ENCODE results near the gene SEMA4A. TPM values are rescaled to one million over a fixed set of nuclear protein-coding genes. Genes with fewer than 3 reads are reported as not detected.

The SEMA4A gene
- 10 to 100 TPM; 10.5 to 36.2 TPM for total RNA-seq

- DNase-seq (ENCODE audit: low spot score in 2 of 2) (no peak), ATAC-seq (no peak)
- no peaks in the 10 kb centered on the region for H3K36me3 Mint-ChIP-seq
- peak within 1 kb of the TSS; percentile 61 to 83 for H3K27ac Mint-ChIP-seq
- no peaks in the 10 kb centered on the region for H3K9me3 Mint-ChIP-seq
Measured at GRCh38 chr1:156153362-156153761, at the start of gene SEMA4A. SEMA4A (plus strand) TSS chr1:156153585; CDS start chr1:156154579, 994 bp downstream.

GRCh38 chr1:156104065-156104810 is 49.1 kb upstream of the SEMA4A start:
- DNase-seq (ENCODE audit: low spot score in 2 of 2) (peak in 1 of 2 donors; percentile 47), ATAC-seq (peak in 1 of 2 donors; percentile 14)
- Mint-ChIP-seq H3K27ac (peak overlapping the region; percentile 96 to 97), H3K36me3 (no peaks in the 10 kb centered on the region), H3K9me3 (no peaks in the 10 kb centered on the region)

- H3K27ac Mint-ChIP-seq = peak overlapping the region; percentile 96 to 97
- DNase-seq (ENCODE audit: low spot score in 2 of 2) = no peak
- H3K36me3 Mint-ChIP-seq = no peaks in the 10 kb centered on the region
- no peak for ATAC-seq
- no peaks in the 10 kb centered on the region for H3K9me3 Mint-ChIP-seq
Measured at GRCh38 chr1:156104861-156105832, 48.2 kb upstream of the SEMA4A start.

GRCh38 chr1:156106624-156107488 is 46.5 kb upstream of the SEMA4A start:
- H3K9me3 Mint-ChIP-seq = no peaks in the 10 kb centered on the region
- no peak for DNase-seq (ENCODE audit: low spot score in 2 of 2)
- no peaks in the 10 kb centered on the region for H3K36me3 Mint-ChIP-seq
- ATAC-seq = peak in 1 of 2 donors; percentile 23
- peak overlapping the region; percentile 93 to 96 for H3K27ac Mint-ChIP-seq

- Mint-ChIP-seq H3K9me3 (no peaks in the 10 kb centered on the region), H3K27ac (peak overlapping the region in 1 of 2 donors; percentile 96)
Measured at GRCh38 chr1:156108057-156108456, 45.3 kb upstream of the SEMA4A start.

GRCh38 chr1:156108664-156109241 is 44.6 kb upstream of the SEMA4A start:
- Mint-ChIP-seq H3K9me3 (no peaks in the 10 kb centered on the region), H3K27ac (no peak overlapping the region), H3K36me3 (no peaks in the 10 kb centered on the region)
- no peak for DNase-seq (ENCODE audit: low spot score in 2 of 2)
- ATAC-seq = no peak

More at GRCh38 chr1:156108057-156108456, 45.3 kb upstream of the SEMA4A start:
- no peak for DNase-seq (ENCODE audit: low spot score in 2 of 2)
- no peak for ATAC-seq
- H3K36me3 Mint-ChIP-seq = no peaks in the 10 kb centered on the region

- no peak for DNase-seq (ENCODE audit: low spot score in 2 of 2)
- H3K27ac Mint-ChIP-seq = no peak overlapping the region
- H3K9me3 Mint-ChIP-seq = no peaks in the 10 kb centered on the region
- ATAC-seq = no peak
- peaks cover 6 to 8% of the 10 kb centered on the region in 2 donors for H3K36me3 Mint-ChIP-seq
Measured at GRCh38 chr1:156110252-156110651, 43.1 kb upstream of the SEMA4A start.

GRCh38 chr1:156111355-156111962 is 41.9 kb upstream of the SEMA4A start:
- H3K9me3 Mint-ChIP-seq = no peaks in the 10 kb centered on the region
- ATAC-seq (no peak), DNase-seq (ENCODE audit: low spot score in 2 of 2) (no peak)
- H3K27ac Mint-ChIP-seq = no peak overlapping the region
- peaks cover 13 to 18% of the 10 kb centered on the region in 2 donors for H3K36me3 Mint-ChIP-seq

GRCh38 chr1:156112276-156113137 is 40.9 kb upstream of the SEMA4A start:
- peaks cover 16 to 20% of the 10 kb centered on the region in 2 donors for H3K36me3 Mint-ChIP-seq
- H3K27ac Mint-ChIP-seq = no peak overlapping the region
- H3K9me3 Mint-ChIP-seq = no peaks in the 10 kb centered on the region
- DNase-seq (ENCODE audit: low spot score in 2 of 2) = no peak
- no peak for ATAC-seq

- peak overlapping the region; percentile 92 for H3K27ac Mint-ChIP-seq
Measured at GRCh38 chr1:156113282-156113950, 40.0 kb upstream of the SEMA4A start.

GRCh38 chr1:156114101-156114918 is 39.1 kb upstream of the SEMA4A start, which contains the start of gene LMNA:
LMNA (plus strand) TSS chr1:156114711; CDS start chr1:156114919, 208 bp downstream.
- no peaks in the 10 kb centered on the region for H3K9me3 Mint-ChIP-seq
- DNase-seq (ENCODE audit: low spot score in 2 of 2) = peak; percentile 72 to 90
- peak; percentile 89 to 91 for ATAC-seq
- H3K36me3 Mint-ChIP-seq = peaks cover 20 to 25% of the 10 kb centered on the region in 2 donors
- H3K27ac Mint-ChIP-seq = peak within 1 kb of the TSS; percentile 92

More at GRCh38 chr1:156113282-156113950, 40.0 kb upstream of the SEMA4A start:
- Mint-ChIP-seq H3K9me3 (no peaks in the 10 kb centered on the region), H3K36me3 (peaks cover 20 to 22% of the 10 kb centered on the region in 2 donors)
- DNase-seq (ENCODE audit: low spot score in 2 of 2) = no peak
- ATAC-seq = no peak

- DNase-seq (ENCODE audit: low spot score in 2 of 2) (no peak), ATAC-seq (no peak)
Measured at GRCh38 chr1:156114919-156115513, 38.4 kb upstream of the SEMA4A start.

More at GRCh38 chr1:156114919-156115513, 38.4 kb upstream of the SEMA4A start:
- H3K9me3 Mint-ChIP-seq = no peaks in the 10 kb centered on the region
- H3K36me3 Mint-ChIP-seq = peaks cover 20 to 28% of the 10 kb centered on the region in 2 donors
- peak overlapping the region; percentile 70 to 92 for H3K27ac Mint-ChIP-seq

Data from activated naive CD4-positive, alpha-beta T cell treated with anti-CD3 and anti-CD28 coated beads, Interleukin-2, amount 50 U/mL, for 72 hours (primary cell).